Measurements from ENCODE around the gene SUSD6.

DNA sequence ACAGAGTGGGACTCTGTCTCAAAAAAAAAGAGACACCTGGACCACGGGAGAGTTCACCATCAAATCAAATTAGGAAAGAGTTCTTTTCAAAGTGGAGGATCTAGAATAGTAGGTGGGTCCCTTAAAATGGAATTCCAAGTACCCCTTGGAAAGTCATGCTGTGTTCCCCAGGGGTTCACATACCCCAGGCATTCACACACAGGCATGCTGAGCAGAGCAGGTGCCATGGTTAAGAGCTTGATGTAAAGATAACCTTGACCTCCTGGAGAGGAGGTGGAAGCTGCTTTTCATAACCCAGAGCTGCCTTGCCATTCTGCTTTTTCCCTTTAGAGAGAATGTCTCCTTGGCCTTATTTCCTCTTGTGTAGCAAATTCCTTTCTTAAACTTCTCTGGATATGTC lies 141.4 kb downstream of the SUSD6 start:
- TF ChIP-seq, protein P1, sequence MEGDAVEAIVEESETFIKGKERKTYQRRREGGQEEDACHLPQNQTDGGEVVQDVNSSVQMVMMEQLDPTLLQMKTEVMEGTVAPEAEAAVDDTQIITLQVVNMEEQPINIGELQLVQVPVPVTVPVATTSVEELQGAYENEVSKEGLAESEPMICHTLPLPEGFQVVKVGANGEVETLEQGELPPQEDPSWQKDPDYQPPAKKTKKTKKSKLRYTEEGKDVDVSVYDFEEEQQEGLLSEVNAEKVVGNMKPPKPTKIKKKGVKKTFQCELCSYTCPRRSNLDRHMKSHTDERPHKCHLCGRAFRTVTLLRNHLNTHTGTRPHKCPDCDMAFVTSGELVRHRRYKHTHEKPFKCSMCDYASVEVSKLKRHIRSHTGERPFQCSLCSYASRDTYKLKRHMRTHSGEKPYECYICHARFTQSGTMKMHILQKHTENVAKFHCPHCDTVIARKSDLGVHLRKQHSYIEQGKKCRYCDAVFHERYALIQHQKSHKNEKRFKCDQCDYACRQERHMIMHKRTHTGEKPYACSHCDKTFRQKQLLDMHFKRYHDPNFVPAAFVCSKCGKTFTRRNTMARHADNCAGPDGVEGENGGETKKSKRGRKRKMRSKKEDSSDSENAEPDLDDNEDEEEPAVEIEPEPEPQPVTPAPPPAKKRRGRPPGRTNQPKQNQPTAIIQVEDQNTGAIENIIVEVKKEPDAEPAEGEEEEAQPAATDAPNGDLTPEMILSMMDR (IDR thresholded peaks at IDR 0.05) = no peak
- TF ChIP-seq POLR2A (IDR thresholded peaks at IDR 0.05) = no peak
